GM21423 (cell line): ENCODE data around the gene CBFA2T3.

Experiments used
- ATAC-seq: cut with Tn5 transposase; IDR thresholded peaks from one replicate; pipeline ENCODE4 v1.9.1; 2021; ENCODE audit warnings: mild to moderate bottlenecking, moderate library complexity; ENCODE audit not compliant: unreplicated experiment

CBFA2T3 gene

DNA sequence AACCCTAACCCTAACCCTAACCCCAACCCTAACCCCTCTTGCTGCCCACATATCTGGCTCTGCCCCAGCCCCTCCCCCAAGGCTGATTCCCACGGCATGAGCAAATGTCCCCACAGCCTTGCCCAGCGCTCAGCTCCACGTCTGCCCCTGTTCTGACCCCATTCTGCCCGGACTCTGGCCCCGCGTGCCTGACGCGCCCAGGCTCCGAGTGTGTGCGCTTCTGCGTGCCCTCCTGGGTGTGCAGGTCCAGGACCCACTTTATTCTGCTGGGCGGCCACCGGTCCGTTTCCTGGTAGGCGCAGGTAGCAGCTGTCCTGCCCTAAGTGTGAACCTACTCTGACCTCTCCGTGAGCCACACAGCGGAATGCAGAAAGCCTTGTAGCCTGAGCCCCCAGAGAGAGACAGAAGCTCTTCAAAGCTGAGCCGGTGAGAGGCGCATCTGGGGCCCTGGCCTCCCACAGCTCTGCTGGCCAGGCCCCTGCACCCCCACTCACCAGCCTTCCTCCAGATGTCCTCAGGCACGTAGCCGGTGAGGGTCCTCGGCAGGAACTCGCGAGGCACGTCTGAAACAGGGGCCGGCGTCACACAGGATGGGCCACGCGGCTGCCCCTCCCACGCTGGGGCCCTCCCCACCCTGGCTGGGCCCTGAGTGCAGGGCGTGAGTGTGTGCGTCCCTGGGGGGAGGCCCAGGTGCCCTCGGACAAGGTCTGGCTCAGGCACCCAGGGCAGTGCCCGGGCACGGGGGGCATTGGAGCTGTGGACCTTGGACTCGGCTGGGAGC lies 96.6 kb downstream of the CBFA2T3 start:
- no peak for ATAC-seq

DNA sequence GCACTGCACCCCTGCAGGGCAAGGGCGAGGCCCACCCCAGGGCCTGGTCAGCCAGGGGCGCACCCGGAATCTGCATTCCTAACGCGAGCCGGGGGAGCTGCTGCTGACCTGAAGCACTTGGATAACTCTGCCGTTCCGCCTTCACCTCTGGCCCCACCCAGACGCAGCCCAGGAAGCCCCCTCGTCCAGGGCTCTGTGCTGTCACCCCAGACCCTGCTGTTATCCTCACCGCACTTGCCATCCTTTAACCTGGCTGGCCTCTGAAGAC lies 97.3 kb downstream of the CBFA2T3 start:
- no peak for ATAC-seq

DNA sequence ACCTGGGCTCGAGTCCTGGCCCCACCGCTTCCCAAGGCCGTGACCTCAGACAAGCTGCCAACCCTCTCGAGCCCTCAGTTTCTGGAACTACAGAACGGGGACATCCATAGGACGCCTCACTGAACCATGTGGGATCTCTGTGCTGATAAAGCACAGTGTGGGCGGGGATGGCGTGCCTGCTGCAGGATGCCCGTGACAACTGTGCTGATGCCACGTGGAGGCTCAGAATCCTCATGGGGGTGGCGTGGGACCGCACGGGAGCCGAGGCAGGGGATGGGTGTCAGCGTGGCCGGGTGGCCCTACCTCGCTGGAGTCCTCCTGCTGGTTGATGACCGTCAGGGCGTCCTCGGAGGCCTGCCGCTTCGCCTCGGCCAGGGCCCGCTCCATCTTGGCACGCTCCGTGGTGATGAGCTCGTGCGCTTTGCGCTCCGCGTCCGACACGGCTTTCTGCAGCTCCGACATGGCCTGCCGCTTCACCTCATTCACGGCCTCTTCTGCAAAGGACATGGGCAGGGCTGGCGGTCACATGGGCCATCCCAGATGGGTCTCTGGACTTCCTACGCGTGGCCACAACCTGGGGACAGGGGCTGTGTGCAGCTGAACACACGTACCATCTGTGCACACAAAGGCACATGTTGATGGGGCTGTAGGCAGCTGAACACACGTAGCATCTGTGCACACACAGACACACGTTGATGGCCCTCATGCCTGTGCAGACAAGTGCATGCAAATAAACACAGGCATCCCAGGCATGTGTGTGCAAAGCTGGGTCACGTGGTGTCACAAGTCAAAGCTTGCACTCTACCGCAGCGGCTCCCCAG lies 97.8 kb downstream of the CBFA2T3 start:
- ATAC-seq = no peak

DNA sequence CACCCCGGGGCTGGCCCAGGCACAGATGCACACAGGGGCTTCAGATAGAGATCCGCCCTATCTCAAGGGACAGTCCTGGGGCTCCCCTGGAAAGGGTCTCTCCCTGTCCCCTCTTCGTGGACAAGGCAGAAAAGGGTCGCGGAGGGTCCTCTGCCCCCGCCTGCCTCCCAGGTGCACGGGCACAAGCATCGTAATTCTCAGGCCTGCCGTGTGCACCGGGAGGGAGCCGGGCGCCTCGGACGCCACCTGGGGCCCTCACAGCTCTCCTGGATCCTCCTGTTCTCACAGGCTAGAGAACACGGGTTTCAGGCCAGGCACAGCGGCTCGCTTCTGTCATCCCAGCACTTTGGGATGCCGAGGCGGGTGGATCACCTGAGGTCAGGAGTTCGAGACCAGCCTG lies 98.7 kb downstream of the CBFA2T3 start:
- no peak for ATAC-seq

DNA sequence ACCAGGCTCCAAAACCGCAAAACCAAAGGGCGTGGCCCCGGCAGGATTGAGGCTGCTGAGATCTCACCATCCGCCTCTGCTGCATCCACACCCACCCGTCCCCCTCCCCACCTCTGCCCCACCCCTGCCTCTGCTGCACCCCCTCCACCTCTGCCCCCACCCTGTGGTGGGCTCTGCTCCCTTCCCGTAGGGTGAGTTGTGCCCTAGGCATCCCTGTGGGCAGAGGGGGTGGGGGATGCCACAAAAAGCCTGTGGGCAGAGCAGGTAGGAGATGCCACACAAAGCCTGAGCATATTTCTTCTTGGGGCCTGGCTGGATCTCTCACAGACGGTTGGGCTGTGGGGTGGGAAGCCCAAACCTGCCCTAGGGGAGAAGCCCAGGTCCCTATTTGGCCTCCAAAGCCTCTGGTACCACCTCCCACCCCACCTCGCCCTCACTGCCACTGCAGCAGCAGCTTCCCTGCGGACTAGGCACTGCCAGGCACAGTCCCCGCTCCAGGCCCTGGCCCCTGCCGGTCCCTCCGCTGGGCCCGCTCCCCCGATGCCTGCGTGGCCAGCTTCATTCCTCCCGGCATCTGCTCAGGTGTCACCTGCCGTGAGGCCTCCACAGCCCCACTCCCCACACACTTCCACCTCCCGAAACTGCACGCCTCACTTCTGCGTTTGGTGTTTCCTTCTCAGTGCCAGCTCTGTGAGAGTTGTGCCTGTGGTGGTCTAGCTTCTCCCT lies 99.3 kb downstream of the CBFA2T3 start:
- no peak for ATAC-seq

DNA sequence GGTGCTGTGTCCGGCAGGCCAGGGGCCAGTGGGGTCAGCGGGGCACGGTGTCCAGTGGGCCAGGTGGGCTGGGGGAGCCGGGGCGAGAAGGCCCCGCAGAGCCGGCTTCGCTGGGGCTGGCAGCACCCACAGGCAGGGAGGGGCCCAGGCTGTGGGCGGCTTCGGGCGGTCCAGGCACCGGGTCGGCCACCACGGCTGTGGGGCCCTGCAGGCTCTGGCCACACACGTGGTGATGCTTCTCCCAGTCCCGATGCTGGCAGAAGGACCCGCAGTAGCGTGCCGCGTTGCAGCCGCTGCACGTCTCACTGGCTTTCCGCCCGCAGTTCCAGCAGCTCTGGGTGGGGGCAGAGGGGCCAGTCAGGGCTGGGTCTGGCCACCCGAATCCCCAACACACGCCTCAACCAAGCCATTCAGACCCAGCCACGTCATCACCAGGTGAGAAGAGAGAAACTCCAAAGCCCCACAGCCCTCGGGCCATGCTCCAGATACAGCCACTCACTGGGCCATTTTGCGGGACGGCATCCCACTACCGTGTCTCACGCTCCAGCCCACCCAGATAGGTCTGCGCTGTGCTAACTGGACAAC lies 100.0 kb downstream of the CBFA2T3 start:
- no peak for ATAC-seq

DNA sequence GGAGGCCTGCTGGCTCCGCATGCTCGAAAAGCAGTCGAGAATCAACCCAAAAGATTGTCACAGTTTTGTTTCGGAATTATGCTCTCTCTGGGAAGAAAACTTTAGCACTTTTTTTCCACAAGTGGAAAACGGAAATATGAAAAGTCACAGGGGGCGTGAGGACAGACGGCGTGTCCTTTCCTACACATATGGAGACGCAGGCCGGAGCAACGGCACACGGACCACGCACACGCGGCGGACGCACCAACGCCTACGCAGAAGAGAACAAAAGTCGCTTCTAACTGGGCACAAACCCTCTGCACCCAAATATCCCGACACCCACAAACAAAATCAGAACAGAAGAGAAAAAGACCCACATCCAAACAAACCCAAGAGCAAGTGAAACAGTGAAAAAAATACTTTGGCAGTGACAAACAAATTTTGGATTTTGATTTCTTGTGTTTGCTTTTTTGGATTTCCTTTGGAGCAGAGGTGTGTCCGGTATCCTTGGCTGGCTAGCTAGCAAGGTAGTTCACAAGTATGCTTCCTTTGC lies 101.2 kb downstream of the CBFA2T3 start:
- no peak for ATAC-seq

DNA sequence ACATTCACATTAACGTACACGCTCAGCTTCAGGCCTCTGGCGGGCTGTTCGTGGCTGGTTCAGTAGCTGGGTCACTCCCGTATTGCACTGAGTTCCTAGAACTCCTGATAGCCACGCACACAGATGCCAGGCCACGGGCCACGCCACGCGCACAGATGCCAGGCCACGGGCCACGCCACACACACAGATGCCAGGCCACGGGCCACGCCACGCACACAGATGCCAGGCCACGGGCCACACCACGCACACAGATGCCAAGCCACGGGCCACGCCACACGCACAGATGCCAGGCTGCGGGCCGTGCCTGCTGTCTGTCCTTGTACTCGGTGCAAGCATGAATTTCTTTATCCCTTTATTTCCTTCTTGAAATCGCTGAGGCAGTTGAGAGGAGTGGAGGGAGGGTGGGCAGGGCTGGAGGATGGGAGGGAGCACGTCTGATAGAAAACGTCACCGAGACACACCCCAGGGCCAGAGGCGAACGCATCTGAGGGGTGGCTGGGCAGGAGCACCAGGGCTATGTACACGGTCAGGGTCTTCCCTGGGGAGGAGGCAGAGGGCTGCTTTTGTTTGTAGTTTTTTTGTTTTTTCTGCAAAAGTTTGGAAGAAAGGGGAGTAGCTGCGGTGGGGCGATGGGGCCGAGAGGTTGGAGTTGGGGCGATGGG lies 101.9 kb downstream of the CBFA2T3 start:
- ATAC-seq = no peak

DNA sequence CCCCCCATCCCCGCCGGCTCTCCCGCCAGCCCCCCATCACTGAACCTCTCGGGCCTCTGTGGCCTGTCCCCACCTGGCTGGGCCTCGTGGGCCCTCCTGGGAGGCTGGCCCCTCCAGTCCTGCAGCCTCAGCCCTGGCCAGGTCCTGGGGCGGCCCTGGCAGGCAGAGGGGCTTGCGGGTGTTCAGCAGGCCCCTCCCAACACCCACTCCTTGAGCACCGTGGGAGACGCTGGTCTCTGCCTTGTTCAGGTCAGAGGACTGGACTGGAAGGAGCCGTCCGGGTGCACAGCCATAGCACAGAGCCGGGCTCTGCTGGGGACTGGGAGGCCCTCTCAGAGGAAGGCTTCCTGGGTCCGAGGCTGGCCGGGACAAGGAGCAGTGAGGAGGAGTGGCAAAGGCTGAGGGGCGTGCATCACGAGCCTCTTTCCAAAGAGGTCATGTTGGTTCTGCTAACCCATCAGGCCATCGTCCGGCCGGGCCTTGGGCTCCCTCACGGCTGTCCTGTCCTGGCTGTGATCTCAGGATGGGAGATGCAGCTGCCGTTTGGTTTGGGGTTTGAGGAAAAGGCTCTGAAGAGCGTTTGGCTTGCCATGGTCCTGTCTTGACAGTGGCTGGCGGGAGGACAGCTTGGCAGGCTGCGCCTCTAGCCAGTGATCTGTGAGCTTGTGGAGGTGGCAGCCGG lies 104.2 kb downstream of the CBFA2T3 start:
- no peak for ATAC-seq

DNA sequence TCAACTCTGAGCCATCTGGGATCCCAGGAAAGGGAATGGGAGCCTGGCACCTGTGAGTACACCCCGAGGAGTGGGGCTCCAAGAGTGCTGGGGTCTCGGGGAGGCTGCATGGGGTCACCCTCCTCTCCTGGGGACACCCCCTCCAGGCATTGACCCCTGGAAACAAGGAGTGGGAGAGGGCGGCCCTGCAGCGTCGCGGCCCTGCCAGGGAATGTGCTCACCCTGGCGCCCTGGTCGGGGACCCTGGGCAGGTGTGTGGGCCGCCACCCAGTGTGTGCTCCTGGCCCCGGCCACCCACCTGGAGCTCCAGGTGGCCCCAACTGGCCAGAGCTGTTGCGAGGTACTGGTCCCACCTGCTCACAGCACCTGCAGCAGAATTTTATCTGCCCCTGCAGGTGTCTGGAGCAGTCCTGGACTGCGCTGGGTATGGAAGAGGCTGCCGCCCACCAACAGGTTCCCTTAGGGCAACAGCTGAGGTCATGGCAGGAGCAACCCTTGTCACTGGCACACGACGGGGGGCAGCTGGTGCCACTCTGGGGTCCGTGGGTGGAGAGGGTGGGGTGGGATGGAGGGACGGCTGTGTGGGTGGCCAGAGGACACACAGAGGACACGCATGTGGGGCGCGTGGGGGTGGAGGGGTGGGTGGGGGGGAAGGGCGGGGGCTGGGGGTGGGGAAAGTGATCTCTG lies 105.1 kb downstream of the CBFA2T3 start:
- ATAC-seq = no peak

DNA sequence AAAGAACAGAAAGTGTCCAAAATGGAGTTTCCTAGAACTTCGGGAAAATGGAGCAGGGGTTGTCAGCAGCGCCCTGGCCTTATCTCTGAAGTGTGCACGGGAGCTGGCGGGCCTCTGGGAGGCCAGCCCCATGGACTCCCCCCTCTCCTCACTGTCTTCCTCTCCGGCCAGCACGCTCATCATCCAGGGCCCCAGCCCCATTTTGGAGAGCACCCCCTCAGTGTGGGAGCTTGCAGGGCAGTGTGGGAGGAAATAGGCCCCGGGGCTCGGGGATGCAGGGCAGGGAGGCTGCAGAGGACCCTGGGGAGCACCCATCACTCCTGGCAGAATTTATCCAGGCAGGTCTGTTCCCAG lies 105.7 kb downstream of the CBFA2T3 start:
- ATAC-seq = no peak

DNA sequence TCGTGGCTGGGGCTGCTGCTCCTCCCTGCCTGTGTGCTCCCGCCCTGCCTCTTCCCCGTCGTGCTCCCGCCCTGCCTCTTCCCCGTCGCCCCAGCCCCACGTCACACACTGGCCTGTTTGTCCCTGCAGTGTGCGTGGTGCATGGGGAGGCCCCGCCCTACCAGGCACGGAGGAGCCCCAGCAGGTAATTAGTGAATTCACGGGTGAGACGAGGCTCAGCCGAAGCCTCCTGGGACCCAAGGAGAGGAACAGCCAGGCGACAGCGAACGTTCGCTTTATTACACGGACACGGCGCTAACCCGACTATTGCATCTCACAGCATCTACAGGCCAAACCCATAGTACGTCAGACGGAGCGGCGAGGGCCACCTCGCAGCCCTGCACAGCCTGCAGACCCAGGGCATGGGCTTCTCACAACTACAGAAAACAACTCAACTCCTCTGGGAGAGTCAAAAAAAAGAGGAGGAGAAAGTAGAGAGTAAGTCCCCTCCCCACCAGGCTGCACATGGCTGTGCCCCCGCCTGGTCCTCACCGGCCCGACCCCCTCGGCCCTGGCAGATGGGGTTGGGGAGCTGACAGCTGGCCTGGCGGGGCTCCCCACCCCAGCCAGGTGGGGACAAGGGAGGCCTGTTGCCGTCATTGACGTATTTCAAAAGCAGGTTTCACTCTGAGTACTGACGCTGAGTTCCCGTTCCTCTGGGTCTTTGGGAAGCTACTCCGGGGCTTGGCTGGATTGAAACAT lies 106.2 kb downstream of the CBFA2T3 start:
- no peak for ATAC-seq

DNA sequence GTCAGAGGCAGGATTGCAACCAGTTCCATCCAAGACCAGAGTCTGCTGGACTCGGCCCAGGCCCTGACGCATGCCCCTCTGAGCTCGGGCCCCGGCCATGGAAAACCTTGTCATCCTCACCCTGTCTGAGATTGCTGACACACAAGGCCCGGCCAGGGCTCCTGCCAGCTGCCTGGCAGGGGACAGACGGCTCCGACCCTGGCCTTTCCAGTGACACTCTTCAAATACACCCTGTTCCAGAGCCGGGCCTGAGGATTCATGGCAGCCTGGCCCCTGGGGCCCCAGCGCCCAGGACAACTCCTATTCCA lies 107.4 kb downstream of the CBFA2T3 start:
- ATAC-seq = no peak

DNA sequence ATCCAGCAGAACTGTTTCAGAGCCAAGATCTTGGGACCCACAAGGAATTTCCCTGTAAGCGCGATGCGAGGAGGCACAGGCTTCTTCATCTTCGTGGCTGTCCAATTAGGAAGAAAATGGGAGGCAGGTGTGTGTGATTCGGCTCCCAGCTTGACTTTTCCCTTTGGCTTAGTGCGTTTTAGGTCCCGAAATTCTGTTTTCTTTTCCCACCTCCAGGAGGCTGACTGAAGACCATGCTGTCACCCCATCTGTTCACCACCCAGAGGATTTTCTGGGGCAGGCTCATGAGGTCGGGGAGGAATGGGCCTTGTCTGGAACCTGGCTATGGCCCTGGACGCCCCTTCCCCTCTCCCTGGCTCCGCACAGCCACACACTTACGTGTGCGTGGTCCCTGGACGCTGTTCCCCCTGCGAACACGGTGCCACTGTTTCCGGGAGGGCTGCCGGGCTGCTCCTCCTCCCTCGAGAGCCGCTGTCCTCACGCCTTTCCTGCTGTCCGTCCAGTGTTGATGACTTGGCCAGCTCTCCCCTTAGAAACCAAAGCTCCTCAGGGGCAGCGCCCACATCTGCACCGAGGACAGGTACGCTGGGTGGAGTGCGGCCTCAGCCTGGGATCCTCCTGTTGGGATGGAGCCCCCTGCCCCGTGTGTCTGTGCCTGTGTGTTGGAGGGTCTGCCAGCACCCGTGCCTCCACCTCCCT lies 107.9 kb downstream of the CBFA2T3 start:
- no peak for ATAC-seq

DNA sequence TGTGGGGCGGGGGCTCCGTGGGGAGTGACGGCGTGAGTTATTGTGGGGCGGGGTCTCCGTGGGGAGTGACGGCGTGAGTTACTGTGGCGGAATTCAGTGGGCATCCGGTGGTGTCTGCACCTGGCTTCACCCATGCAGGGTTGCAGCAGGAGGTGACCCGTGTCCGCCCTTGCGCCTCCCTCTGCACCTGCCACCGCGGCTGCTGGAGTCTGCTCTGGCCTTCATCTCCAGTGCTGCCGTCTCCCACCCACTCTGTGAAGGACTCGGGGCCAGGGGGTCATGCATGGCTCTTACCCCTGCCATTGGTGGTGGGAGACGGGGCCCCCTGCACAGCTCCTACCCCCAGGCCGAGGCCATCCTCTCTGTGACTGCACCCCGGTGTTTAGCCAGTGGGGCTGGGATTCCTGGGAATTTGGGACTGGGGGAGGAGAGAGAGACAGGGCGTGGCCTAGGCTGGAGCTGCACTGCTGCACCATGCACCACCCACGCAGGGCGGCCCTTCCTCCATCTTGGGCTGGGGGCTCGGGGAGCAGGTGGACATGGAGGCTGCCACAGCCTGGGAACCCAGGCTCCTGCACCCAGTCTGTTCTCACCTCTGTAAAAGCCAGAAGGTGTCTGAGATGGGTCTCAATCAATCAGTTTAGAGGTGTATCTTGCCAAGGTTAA lies 109.3 kb downstream of the CBFA2T3 start:
- ATAC-seq = no peak

DNA sequence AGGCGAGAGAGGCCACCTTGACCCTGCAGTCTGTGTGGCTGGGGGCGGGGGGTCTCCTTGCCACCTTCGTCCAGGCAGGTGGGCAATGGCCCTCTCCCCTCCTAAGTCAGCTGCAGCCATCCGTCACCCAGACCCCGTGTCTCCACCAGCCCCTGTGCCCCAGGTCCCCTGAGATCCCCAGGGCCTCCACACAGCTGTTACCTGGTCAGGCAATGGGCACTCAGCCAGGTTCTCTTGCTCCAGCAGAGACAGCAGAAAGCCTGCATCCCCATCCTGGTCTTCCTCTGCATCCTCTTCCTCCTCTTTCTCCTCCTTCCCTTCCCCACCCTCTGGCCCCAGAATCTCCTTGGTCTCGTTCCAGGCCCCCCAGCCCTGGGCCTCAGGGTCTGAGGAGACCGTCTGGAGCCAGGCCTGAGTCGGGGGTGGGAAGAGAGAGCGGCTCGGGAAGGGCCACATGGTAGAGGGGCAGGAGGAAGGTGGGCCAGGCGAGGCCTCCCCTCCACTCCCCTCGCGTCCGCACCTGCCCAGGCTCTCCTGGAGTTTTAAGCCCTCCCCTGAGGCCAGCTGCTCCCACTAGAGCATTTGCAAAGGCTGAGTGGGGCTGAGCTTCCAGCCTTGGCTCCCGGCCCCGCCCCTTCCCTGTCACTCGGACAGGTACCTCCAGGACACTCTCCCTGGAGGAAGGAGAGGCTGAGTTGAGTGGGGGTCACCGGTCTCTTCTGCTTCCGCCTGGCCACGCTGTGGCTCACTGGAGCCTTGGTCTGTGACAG lies 110.7 kb downstream of the CBFA2T3 start, which contains the start of gene PABPN1L:
Gene PABPN1L (minus strand): TSS at position 510 of the 770 bp plus-strand sequence. CDS start 54 bp downstream, at position 456.
- no peak for ATAC-seq

DNA sequence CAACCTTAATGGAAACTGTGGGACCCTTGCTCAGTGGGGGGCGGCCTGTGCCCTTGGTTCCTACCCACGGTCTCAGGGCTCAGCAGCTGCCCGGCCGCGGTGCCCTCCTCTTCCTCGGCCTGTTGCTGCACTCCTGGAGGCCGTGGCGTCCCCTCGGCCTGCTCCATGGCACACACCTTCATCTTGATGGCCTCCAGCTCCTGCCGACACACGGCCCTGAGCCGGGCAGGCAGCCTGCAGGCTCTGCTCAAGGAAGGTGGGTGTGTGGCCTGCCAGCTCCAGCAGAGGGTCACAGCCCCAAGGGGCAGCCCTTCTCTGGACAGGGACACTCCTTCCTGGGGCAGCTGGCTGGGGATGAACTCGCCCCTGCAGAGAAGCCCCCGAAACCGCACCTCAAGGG lies 111.3 kb downstream of the CBFA2T3 start:
- no peak for ATAC-seq
